GM18909 (cell line): ENCODE data around the gene ADH1C.

Experiments
- ATAC-seq: cut with Tn5 transposase; IDR thresholded peaks from one replicate; pipeline ENCODE4 v1.9.1; 2021; ENCODE audit warnings: mild to moderate bottlenecking; ENCODE audit not compliant: unreplicated experiment, poor library complexity

ADH1C gene

DNA sequence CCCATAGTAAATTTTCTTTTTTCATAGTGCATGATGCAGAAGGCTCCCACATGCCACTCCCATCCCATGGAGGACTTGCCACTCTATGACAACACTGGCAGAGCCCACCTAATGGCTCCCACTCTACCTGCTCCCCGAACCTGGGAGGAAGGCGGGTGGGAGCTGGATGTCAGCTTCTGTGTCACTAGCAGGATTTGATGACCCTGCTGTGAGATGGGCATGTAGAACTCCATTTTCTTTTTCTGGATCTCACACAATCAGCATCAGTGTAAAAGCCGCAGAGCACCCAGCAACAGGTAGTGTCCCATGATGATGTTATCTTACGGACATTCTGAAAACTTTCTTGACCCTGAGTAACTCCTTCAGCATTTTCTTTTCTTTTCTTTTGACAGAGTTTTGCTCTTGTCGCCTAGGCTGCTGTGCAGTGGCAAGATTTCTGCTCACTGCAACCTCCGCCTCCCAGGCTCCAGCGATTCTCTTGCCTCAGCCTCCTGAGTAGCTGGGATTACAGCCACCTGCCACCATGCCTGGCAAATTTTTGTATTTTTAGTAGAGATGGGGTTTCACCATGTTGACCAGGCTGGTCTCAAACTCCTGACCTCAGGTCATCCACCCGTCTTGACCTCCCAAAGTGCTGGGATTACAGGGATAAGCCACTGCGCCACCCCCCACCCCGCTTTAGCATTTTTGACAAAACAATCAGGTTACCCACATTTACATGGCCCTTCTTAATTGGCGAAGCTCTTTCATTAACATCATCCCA, 46.7 kb downstream of the ADH1C start:
- no peak for ATAC-seq

DNA sequence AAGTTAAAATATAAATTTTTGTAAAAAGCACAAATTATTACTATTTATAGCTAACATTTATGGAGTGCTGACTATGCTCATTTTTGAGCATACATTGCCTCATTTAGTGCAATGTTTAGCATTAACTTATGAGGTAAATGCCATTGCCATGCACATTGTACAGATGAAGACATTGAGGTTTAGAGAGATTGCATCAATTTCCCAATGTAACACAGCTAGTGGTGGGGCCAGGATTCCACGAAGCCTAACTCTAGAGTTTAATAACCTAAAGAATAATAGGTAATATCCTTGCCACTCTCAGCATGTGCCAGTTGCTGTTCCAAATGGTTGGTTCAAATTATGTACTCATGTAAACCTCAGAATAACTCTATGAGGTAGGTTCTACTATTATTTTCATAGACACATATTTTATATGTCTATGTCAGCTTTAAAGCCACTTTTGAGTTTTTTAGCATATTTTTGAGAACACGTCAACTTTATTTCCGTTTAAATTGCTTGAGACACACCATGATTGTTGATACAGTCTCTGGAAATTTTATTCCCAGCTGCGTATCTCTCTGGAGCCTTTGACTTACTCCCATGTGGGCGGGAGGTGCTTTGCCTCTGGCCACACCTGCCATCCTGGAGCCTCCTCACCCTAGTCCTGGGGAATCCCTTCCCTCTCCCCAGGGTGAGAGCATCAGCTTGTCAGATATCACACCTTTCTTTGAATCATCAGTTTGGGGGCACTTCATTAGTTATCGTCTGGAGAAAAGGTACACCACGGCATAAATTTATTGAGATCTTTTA, 51.0 kb downstream of the ADH1C start:
- ATAC-seq: no peak

DNA sequence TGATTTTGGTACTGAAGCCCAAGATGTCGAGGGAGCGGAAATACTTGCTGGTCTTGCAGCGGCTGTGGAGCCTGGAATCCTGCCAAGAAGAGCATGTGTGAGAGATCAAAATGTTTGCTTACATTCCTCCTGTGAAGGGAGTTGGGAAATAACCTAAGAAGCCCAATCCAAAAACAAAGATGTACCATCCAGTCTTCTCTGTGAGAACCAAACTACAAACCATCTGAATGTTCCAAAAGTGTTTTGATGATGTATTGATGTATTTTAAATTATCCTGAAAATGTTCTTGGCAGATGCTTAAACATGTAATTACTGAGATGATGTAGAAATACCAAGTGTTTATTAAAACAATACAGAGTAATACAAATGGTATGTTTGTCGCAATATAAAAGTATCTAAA, 51.6 kb downstream of the ADH1C start:
- no peak for ATAC-seq

DNA sequence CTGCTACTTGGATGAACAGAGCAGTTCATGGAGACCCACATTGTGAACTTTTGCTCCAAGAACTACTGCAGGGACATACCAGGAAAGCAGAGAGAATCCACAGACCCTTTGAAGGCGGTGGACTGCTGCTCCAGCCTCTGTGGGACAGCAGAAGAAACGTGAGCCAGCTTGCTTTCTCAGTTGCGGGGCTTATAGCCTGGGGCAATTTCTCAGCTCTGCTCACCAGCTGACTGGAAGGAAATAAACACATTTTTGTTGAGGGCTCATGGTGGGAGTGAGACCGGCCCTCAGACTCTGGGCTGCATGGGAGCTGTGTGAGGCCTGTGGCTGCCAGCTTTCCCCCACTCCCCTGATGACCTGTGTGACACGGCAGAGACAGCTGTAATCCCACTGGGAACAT, 59.2 kb downstream of the ADH1C start:
- ATAC-seq: no peak

DNA sequence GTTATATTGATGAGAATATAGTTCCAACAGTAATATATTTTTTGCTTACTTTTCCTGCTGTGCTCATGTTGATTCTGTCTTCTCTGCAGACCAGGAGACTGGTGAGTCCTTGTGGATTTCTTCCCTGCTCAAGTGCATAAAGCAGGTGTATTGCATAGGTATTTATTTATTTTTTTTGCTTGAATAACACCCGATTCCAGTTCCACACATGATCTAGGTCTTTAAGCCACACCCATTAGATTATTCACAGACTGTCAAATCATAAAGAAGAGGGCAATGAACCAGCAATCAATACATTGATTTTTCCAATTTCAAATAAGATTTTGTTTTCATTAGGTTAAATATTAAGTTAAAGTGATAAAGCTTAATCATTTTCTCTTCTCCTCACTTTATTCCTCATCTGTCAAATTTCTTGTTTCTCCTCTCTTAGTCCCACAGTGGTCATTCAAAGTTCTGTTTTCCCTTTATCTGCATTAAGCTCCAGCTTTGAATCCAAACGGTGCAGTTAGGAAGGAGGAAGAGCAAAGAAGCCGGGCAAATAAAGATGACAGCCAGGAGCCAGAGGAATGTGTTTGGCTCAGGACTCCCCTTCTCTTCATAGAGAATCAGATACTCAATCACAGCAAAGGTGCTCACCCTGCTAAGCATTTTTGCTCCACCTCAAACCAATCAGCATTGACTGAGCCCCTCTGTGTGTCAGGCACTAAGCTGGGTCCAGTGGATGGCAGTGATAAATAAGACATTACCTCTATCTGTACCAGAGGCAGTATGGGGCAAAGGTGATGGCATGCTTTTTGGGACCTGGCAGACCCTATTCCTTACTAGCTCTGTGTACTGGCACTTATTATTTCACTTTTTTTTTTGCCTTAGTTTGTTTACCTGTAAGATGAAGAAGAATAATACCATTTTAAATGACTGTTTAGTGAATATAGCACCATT, 61.4 kb downstream of the ADH1C start, which contains the start of gene ADH1A:
Gene ADH1A, minus strand, starts transcription at position 138 of the 939 bp plus-strand sequence. Its CDS starts 71 bp downstream, at position 67.
- no peak for ATAC-seq
